Suprapubic skin (tissue), 4 donors: ENCODE data around the gene RMDN2.

Experiments used
- POLR2A ChIP-seq, 2 donors: fragments of 450-650 bp; IDR thresholded peaks; one replicate each; pipeline ENCODE4 v1.6.1; 2017; ENCODE audit warnings: antibody characterized with exemption in 2 of 2, mild to moderate bottlenecking in 2 of 2, moderate library complexity in 2 of 2
- POLR2AphosphoS5 ChIP-seq, 3 donors: sonication (generic); formaldehyde crosslinking; IDR thresholded peaks; one replicate each; pipeline ENCODE4 v1.6.1; 2017; ENCODE audit warnings: antibody characterized with exemption in 3 of 3
- TF ChIP-seq, protein P1 (sequence below), 2 donors: fragments of 200-600 bp in 1 of 2; fragments of 450-650 bp in 1 of 2; sonication (generic) in 1 of 2; IDR thresholded peaks; one replicate each; pipeline ENCODE4 v1.5.1; 2016 to 2019; ENCODE audit warnings: antibody characterized with exemption in 2 of 2, mild to moderate bottlenecking in 1 of 2, moderate library complexity in 1 of 2

DNA sequence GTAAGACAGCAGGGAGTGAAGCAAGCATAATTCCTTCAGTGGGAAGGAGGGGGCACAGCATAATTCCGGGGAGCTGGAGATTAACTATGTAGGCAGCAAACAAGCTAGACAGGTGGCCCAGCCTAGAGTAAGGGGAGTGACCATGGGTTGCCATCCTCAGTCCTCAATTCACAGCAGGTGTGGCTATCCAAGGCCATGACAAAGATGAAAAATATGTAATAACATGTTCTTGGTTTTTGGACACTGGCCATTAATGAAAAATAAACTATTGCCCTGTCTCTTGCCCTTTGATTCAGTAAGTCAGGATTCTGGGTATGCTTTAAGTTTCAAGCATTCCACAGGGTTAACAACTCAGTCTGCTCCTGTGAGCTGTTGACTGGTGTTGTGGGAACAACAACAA is 85.9 kb downstream of the RMDN2 start:
- TF ChIP-seq POLR2A (IDR thresholded peaks at IDR 0.05) = no peak
- TF ChIP-seq, protein P1, sequence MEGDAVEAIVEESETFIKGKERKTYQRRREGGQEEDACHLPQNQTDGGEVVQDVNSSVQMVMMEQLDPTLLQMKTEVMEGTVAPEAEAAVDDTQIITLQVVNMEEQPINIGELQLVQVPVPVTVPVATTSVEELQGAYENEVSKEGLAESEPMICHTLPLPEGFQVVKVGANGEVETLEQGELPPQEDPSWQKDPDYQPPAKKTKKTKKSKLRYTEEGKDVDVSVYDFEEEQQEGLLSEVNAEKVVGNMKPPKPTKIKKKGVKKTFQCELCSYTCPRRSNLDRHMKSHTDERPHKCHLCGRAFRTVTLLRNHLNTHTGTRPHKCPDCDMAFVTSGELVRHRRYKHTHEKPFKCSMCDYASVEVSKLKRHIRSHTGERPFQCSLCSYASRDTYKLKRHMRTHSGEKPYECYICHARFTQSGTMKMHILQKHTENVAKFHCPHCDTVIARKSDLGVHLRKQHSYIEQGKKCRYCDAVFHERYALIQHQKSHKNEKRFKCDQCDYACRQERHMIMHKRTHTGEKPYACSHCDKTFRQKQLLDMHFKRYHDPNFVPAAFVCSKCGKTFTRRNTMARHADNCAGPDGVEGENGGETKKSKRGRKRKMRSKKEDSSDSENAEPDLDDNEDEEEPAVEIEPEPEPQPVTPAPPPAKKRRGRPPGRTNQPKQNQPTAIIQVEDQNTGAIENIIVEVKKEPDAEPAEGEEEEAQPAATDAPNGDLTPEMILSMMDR (IDR thresholded peaks at IDR 0.05) = no peak
- TF ChIP-seq POLR2AphosphoS5 (IDR thresholded peaks at IDR 0.05) = no peak
